Sigmoid colon (tissue), 7 donors: ENCODE data around the gene CSNK1G3. TPM values are rescaled to one million over a fixed set of nuclear protein-coding genes. Genes with fewer than 3 reads are reported as not detected.
"Not testable (repeated sequence)": the region's sequence is repeated elsewhere in the genome, so short reads cannot be mapped to it uniquely, and the experiment has no call there.

Experiments
- DNase-seq: peaks from one replicate; pipeline ENCODE4 v3.0.0-alpha.2; 2019
- H3K27ac ChIP-seq, 4 donors: fragments of 200-600 bp; sonication (generic); one replicate each; pipeline ENCODE4 v1.5.1; 2016 to 2019; ENCODE audit warnings: mild to moderate bottlenecking in 1 of 4
- H3K27me3 ChIP-seq, 3 donors: fragments of 200-600 bp; sonication (generic); one replicate each; pipeline ENCODE4 v1.5.1; 2019; ENCODE audit warnings: mild to moderate bottlenecking in 1 of 3
- H3K36me3 ChIP-seq, 4 donors: fragments of 200-600 bp; sonication (generic); one replicate each; pipeline ENCODE4 v1.5.1; 2016 to 2019
- H3K4me1 ChIP-seq, 4 donors: fragments of 200-600 bp; sonication (generic); one replicate each; pipeline ENCODE4 v1.5.1; 2017 to 2019
- H3K4me3 ChIP-seq, 4 donors: fragments of 200-600 bp; sonication (generic); one replicate each; pipeline ENCODE4 v1.5.1; 2017 to 2019; ENCODE audit warnings: mild to moderate bottlenecking in 2 of 4, moderate library complexity in 1 of 4
- H3K9me3 ChIP-seq, 4 donors: fragments of 200-600 bp in 3 of 4; sonication (generic) in 3 of 4; one replicate each; pipeline versions ENCODE4 v1.5.1 to v1.6.1; 2013 to 2019
- EP300 ChIP-seq, 4 donors: sonication (generic); formaldehyde crosslinking; IDR thresholded peaks; one replicate each; pipeline ENCODE4 v1.6.1; 2017; ENCODE audit warnings: antibody characterized with exemption in 4 of 4
- POLR2A ChIP-seq, 2 donors: fragments of 450-650 bp; IDR thresholded peaks; one replicate each; pipeline ENCODE4 v1.6.1; 2016; ENCODE audit warnings: antibody characterized with exemption in 2 of 2, mild to moderate bottlenecking in 2 of 2, moderate library complexity in 2 of 2
- POLR2AphosphoS5 ChIP-seq, 4 donors: sonication (generic); formaldehyde crosslinking; IDR thresholded peaks; one replicate each; pipeline ENCODE4 v1.6.1; 2017; ENCODE audit warnings: antibody characterized with exemption in 4 of 4
- WGBS, 2 donors: extraction: QIAGEN DNeasy Blood & Tissue Kit; methylation state at CpG; one replicate each; pipeline ENCODE4 v1.1.7; 2013; 5-methylcytosine and 5-hydroxymethylcytosine counted together
- intact Hi-C: fragments of 100-400 bp; cut with DNase I; formaldehyde crosslinking; loops from one replicate; pipeline ENCODE4 v1.15.1; 2023
- polyA plus RNA-seq, 3 donors: library from polyadenylated mRNA; stranded (reverse); fragments of 200-250 nt; gene quantifications; one replicate each; pipeline ENCODE4 v1.2.3, GENCODE V29; 2013
- total RNA-seq, 4 donors: library from RNA; depleted of rRNA; stranded (reverse); fragments of >200 nt; gene quantifications; one replicate each; pipeline ENCODE4 v1.1.0, GENCODE V29; 2016
- TF ChIP-seq, protein P1 (sequence below), 4 experiments: fragments of 450-650 bp in 3 of 4; fragments of 200-600 bp in 1 of 4; IDR thresholded peaks; one replicate each; pipeline ENCODE4 v1.5.1; 2016 to 2019; ENCODE audit warnings: antibody characterized with exemption in 4 of 4, mild to moderate bottlenecking in 3 of 4, moderate library complexity in 2 of 4
- donor health status: healthy with polysubstance abuse.
- donor health status: Bipolar disorder and iron deficiency.
- donor health status: healthy.

The CSNK1G3 gene
- total and polyA plus RNA-seq, 7 donors, result 21.6 to 99.6 (median 55.8) TPM

DNA sequence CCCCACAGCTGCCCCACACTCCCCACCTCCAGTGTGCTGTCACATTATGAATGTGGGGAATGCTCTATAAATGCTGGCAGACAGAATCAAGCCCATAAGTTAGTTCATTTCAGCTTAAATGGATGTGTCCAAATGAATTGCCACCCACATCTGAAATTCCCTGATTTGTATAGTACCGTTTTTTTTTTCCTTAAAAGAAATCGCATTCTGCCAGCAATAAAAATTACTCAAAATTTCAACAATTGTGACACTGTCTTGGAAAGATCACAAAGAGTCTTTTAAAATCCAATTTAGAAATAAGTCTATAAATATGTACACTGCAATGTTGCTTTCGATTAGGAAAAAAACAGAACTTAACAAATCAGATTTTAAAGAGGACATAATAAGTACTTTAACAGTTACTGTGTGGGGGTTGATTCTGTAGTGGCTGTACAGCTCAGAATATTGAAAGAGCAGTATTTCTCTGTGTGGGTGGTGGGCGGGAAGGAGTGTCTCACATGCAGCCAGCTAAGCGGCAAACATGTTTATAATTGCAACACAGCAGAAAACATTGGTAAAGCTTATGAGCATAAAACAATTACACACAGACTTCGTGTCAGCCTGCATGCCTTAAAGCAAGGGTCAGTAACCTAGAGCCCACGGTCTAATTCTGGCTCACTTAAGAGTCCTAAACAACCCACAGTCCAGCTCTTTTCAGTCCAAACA, 24.9 kb upstream of the CSNK1G3 start:
- H3K4me3 ChIP-seq, result no peak overlapping the region
- peak overlapping the region in 1 of 4 donors; percentile 16 for H3K27ac ChIP-seq
- H3K36me3 ChIP-seq, result no peaks in the 10 kb centered on the region
- H3K9me3 ChIP-seq, result no peaks in the 10 kb centered on the region
- peaks cover 0 to 28% (median 24%) of the 10 kb centered on the region in 4 donors for H3K4me1 ChIP-seq
- no peak for DNase-seq
- H3K27me3 ChIP-seq, result no peaks in the 10 kb centered on the region
- WGBS, 2 donors, result 70 to 75% methylated on average over 7 of the region's 7 CpGs
- intact Hi-C loops, result no loop called here
- no peak for TF ChIP-seq POLR2AphosphoS5 (IDR thresholded peaks at IDR 0.05)
- TF ChIP-seq, protein P1, sequence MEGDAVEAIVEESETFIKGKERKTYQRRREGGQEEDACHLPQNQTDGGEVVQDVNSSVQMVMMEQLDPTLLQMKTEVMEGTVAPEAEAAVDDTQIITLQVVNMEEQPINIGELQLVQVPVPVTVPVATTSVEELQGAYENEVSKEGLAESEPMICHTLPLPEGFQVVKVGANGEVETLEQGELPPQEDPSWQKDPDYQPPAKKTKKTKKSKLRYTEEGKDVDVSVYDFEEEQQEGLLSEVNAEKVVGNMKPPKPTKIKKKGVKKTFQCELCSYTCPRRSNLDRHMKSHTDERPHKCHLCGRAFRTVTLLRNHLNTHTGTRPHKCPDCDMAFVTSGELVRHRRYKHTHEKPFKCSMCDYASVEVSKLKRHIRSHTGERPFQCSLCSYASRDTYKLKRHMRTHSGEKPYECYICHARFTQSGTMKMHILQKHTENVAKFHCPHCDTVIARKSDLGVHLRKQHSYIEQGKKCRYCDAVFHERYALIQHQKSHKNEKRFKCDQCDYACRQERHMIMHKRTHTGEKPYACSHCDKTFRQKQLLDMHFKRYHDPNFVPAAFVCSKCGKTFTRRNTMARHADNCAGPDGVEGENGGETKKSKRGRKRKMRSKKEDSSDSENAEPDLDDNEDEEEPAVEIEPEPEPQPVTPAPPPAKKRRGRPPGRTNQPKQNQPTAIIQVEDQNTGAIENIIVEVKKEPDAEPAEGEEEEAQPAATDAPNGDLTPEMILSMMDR (IDR thresholded peaks at IDR 0.05), result no peak

DNA sequence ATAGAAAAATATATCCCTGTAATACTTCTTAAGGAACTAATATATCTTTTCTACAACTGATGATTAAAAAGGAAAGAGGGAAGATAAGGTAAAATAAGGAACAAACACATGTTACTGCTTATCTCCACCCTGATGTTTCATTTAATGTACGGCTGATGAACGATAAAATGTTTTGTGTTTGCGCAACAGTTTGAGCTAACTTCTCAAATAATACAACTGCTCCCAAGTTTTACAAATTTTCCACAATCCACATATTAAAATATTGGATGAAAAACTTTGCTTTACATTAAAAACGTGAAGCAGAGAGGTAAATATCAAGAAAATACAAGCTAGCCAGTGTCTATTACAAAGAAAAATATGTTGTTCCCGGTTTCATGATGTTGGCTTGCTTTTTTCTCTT, 21.0 kb upstream of the CSNK1G3 start:
- TF ChIP-seq POLR2AphosphoS5 (IDR thresholded peaks at IDR 0.05) (no peak), EP300 (IDR thresholded peaks at IDR 0.05) (no peak), POLR2A (IDR thresholded peaks at IDR 0.05) (no peak)
- TF ChIP-seq, protein P1 (IDR thresholded peaks at IDR 0.05), result no peak
- H3K4me3 ChIP-seq, result no peak overlapping the region
- DNase-seq, result no peak
- 92 to 93% methylated on average over 5 of the region's 5 CpGs for WGBS, 2 donors
- H3K36me3 ChIP-seq, result no peaks in the 10 kb centered on the region
- peaks cover 0 to 17% (median 14%) of the 10 kb centered on the region in 4 donors for H3K4me1 ChIP-seq
- H3K27ac ChIP-seq, result no peak overlapping the region
- no peaks in the 10 kb centered on the region for H3K9me3 ChIP-seq
- no peaks in the 10 kb centered on the region for H3K27me3 ChIP-seq
- intact Hi-C loops, result no loop called here

DNA sequence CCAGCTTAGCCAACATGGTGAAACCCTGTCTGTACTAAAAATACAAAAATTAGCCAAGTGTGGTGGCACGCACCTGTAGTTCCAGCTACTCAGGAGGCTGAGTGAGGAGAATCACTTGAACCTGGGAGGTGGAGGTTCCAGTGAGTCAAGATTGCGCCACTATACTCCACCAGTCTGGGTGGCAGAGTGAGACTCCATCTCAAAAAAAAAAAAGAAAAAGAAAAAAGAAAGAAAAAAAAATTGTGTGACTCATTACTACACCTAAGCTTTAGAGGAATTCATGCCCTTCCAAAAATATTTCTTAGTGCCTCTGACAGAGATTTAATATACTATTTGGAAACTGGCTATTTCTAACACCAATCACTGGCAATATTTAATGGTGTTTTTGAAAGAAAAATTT, 16.8 kb upstream of the CSNK1G3 start:
- WGBS, 2 donors, result 94 to 100% methylated on average over 2 of the region's 2 CpGs
- intact Hi-C loops, H3K27ac ChIP-seq, DNase-seq, H3K9me3 ChIP-seq, H3K4me3 ChIP-seq, H3K4me1 ChIP-seq, H3K36me3 ChIP-seq, H3K27me3 ChIP-seq: not testable (repeated sequence)

DNA sequence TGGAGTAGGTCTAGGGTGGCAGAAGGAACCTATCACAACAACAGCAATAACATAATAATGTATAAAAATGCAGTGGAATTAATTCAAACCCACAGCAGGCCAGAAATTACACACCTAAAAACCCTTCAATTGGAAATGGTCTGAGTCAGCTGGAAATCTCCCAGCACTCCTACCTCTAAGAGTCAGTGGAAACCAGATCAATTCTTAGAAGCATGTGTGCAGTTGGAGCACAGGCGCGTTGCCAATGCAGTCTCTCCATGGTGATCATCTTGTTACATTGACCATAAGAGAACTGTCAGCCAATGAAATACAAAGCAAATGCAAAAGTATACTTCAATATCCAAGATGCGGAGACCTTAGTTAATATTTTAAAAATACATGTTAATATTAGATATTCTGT, 15.1 kb upstream of the CSNK1G3 start:
- Histone ChIP-seq H3K9me3 (no peaks in the 10 kb centered on the region), H3K36me3 (no peaks in the 10 kb centered on the region), H3K4me3 (no peak overlapping the region), H3K27me3 (no peaks in the 10 kb centered on the region), H3K27ac (no peak overlapping the region), H3K4me1 (no peaks in the 10 kb centered on the region)
- DNase-seq, result no peak
- TF ChIP-seq, protein P1 (IDR thresholded peaks at IDR 0.05), result no peak
- TF ChIP-seq POLR2A (IDR thresholded peaks at IDR 0.05), result no peak
- no peak for TF ChIP-seq POLR2AphosphoS5 (IDR thresholded peaks at IDR 0.05)
- TF ChIP-seq EP300 (IDR thresholded peaks at IDR 0.05), result no peak
- 90 to 92% methylated on average over 3 of the region's 3 CpGs for WGBS, 2 donors
- intact Hi-C loops, result no loop called here

DNA sequence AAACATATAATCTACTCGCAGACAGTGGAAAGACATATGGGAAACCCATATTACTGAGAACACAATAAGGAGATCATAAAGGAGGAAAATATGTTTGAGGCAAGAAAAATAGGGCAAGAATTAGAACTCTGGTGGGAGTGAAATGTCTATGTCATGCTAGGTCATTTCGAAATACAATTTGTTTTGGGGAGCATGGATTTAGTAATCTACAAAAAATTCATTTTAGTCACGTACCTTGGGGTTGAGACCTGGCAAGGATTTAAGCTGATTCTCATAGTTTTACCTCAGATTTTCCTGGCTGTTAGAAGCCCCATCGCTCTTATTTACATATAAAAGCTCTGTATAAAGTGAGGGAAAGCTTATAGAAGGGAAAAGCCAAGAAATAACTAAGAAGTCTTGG, 11.5 kb upstream of the CSNK1G3 start:
- Histone ChIP-seq H3K9me3 (no peaks in the 10 kb centered on the region), H3K27ac (no peak overlapping the region), H3K4me3 (no peak overlapping the region), H3K4me1 (no peaks in the 10 kb centered on the region), H3K36me3 (no peaks in the 10 kb centered on the region), H3K27me3 (no peaks in the 10 kb centered on the region)
- no peak for DNase-seq
- intact Hi-C loops, result no loop called here
- TF ChIP-seq EP300 (IDR thresholded peaks at IDR 0.05), result no peak
- no peak for TF ChIP-seq POLR2AphosphoS5 (IDR thresholded peaks at IDR 0.05)
- TF ChIP-seq POLR2A (IDR thresholded peaks at IDR 0.05), result no peak
- TF ChIP-seq, protein P1 (IDR thresholded peaks at IDR 0.05), result no peak
- 96% methylated on average over 4 of the region's 4 CpGs for WGBS, 2 donors
